Fibroblast of the aortic adventitia (primary cell): ENCODE measurements around the gene SLC31A2. TPM values are rescaled to one million over a fixed set of nuclear protein-coding genes. Genes with fewer than 3 reads are reported as not detected.
A peak's percentile ranks its signal among the peaks of the same experiment; 100 is the strongest.

ENCODE experiments used
- DNase-seq: peaks from one replicate; pipeline ENCODE4 v3.0.0-alpha.2; 2010; ENCODE audit warnings: low read depth
- H3K4me3 ChIP-seq: 2 replicates; pipeline ENCODE4 v1.5.1; 2011; ENCODE audit warnings: low read depth, mild to moderate bottlenecking, control low read depth, low read length, moderate library complexity
- total RNA-seq: library from RNA; depleted of rRNA; stranded (reverse); fragments of >200 nt; gene quantifications from 2 replicates; pipeline ENCODE4 v1.2.3, GENCODE V29; 2012; ENCODE audit warnings: low replicate concordance
- TF ChIP-seq, protein P1 (sequence below): IDR thresholded peaks from 2 replicates; pipeline ENCODE4 v1.5.1; 2011; ENCODE audit warnings: mild to moderate bottlenecking, low read length, control low read depth, inconsistent platforms; ENCODE audit not compliant: insufficient read depth

SLC31A2 gene
- total RNA-seq, 1 donor: 8.0 TPM

DNA sequence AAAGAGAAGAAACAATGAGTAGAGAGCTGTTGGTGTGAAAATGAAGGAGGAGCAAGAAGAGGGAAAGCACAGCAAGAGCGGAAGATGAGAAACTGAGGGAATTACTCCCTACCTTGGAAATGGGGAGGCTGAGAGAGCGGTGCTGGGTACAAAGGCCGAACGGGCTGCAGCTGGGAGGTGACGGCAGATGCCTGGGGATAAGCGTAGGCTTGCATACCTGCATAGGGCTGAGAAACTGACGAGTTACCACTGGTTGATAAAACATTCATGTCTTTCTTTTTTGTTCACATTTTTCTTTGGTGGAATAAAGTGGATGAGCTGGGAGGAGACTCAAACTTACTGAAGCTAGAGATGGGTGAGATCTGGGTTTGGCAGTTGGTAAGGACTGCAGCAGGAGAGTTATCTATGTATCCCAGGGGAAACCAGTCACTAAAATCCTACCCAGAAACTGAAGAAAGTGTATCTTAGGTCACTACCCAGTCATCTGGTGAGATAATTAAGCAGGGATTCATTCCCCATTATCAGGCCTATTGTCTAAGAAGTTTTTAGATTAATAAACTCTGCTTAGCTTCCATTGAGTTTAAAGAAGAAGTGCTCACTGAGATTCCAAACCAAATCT, 35.4 kb downstream of the SLC31A2 start:
- no peak for DNase-seq
- TF ChIP-seq, protein P1, sequence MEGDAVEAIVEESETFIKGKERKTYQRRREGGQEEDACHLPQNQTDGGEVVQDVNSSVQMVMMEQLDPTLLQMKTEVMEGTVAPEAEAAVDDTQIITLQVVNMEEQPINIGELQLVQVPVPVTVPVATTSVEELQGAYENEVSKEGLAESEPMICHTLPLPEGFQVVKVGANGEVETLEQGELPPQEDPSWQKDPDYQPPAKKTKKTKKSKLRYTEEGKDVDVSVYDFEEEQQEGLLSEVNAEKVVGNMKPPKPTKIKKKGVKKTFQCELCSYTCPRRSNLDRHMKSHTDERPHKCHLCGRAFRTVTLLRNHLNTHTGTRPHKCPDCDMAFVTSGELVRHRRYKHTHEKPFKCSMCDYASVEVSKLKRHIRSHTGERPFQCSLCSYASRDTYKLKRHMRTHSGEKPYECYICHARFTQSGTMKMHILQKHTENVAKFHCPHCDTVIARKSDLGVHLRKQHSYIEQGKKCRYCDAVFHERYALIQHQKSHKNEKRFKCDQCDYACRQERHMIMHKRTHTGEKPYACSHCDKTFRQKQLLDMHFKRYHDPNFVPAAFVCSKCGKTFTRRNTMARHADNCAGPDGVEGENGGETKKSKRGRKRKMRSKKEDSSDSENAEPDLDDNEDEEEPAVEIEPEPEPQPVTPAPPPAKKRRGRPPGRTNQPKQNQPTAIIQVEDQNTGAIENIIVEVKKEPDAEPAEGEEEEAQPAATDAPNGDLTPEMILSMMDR: no peak
- H3K4me3 ChIP-seq: no peak overlapping the region

DNA sequence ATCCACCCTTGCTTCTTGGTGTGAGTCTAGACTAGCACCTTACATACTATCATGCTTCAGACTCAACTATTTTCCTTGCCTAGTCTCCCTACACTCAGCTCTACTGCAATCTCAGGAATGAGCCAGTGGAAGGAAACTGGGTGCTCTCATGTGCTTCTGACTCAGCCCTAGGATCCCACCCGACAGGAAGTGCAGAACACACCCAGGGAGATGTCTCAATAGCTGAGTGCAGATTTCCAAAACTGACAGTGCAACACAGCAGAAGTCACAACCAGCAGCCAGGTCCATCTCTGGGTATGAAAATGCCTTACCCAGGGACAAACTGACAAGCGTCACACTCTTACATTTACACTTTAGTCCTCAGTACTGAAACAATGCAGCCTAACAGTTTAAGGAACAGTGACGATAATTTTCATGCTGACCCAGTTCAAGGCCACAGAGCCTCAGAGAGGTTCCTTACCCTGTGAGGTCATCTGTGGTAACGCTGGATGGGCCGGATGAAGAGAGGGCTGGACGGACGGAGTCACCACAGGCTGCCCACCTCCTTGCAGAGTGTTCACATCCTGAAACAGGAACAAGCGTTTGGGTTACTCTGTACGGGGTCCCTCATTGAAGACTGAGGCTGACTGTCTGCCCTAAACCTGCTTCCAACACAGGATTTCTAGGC, 37.3 kb downstream of the SLC31A2 start:
- DNase-seq: peak; percentile 94
- TF ChIP-seq, protein P1: no peak
- peak overlapping the region; percentile 52 for H3K4me3 ChIP-seq

DNA sequence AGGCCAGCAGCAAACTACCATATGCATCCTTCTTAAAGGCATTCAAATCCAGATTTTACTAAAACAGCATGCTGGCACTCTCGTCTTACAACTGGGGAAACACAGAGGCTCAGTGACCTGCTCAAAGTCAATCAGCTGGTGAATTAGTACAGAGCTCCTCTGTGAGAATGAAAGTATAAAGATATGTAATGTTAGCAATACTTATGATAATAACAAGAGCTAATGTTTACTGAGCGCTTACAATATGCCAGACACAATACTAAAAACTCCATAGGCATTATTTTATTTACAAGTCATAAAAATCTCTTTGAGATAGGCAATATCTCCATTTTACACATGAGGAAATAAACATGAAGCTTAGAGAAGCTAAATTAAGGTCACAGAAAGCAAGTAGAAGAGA, 41.6 kb downstream of the SLC31A2 start:
- no peak for DNase-seq
- H3K4me3 ChIP-seq: no peak overlapping the region
- TF ChIP-seq, protein P1: no peak

DNA sequence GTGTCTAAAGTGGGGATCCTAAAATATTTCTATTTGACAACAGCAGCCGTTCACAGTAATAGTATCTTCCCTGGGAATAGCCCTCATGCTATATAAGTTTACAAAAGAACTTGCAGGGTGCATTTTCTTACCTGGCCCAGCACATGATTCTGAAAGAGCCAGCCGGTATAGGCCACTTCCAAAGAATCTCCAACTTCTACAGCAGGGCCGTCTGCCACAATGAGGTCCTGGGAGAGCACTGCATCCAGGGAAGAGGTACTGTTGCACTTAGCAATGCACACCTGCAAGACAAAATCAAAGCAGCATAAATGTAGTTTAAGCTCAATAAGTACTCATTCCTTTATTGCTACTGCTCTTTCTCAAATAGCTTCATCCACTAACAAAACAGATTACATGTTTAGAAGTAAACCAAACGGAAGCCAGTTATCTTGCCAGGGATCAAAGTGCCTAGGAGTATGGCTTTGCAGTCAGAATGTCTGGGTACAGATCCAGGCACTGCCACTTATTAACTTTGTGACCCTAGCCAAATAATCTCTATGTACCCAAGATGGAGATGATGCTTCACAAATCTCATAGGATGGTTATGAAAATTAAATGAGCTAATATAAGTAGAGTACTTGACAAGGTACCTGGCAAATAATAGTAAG, 49.0 kb downstream of the SLC31A2 start:
- TF ChIP-seq, protein P1: no peak
- no peak overlapping the region for H3K4me3 ChIP-seq
- DNase-seq: no peak

DNA sequence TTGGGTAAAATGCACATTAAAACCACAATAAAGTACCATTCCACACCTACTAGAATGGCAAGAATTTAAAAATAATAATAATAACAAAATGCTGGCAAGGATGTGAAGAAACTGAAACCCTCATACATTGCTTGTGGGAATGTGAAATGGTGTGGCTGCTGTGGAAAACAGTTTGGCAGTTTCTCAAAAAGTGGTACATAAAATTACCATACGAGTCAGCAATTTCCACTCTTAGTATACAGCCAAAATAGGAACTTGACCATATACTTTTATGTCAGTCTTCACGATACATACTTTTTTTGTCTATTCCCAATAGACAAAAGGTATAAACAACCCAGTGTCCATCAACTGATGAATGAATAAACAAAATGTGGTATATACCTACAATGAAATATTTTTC, 54.6 kb downstream of the SLC31A2 start:
- no peak overlapping the region for H3K4me3 ChIP-seq
- TF ChIP-seq, protein P1: no peak
- DNase-seq: no peak

DNA sequence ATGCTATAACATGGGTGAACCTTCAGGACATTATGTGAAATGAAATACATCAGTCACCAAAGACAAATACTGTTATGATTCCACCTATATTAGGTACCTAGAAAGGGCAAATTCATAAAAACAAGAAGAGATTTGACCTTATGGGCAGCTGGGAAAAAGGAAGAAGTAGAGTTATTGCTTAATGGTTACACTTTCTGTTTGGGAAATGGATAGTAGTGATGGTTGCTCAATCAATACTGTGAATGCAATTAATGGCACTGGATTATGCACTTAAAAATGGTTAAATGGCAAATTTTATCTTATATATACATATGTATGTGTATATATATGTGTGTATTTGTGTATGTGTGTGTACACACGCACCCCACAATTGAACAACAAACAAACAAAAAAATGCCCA, 55.1 kb downstream of the SLC31A2 start:
- TF ChIP-seq, protein P1: no peak
- DNase-seq: no peak

More for the DNA sequence above, 55.1 kb downstream of the SLC31A2 start:
- no peak overlapping the region for H3K4me3 ChIP-seq
